Right lobe of liver (tissue), 6 donors: Measurements from ENCODE around the gene WDFY4. TPM values are rescaled to one million over a fixed set of nuclear protein-coding genes. Genes with fewer than 3 reads are reported as not detected.

Experiments
- ATAC-seq, 4 donors: fragments of 200-7000 bp; cut with Tn5 transposase; one replicate each; pipeline ENCODE4 v1.9.1; 2020; ENCODE audit warnings: mild to moderate bottlenecking in 4 of 4, moderate library complexity in 4 of 4
- DNase-seq, 3 donors: peaks; one replicate each; pipeline ENCODE4 v3.0.0-alpha.2; 2020
- H3K27ac ChIP-seq, 3 donors: fragments of 200-600 bp; one replicate each; pipeline ENCODE4 v1.8.0; 2022
- H3K27me3 ChIP-seq, 2 donors: fragments of 200-600 bp; one replicate each; pipeline ENCODE4 v1.8.0; 2022
- H3K36me3 ChIP-seq, 4 donors: fragments of 200-600 bp; sonication (generic) in 1 of 4; one replicate each; pipeline versions ENCODE4 v1.5.1 to v1.8.0; 2017 to 2022; ENCODE audit warnings: control low read depth in 1 of 4
- H3K4me1 ChIP-seq, 4 donors: fragments of 200-600 bp; sonication (generic) in 1 of 4; one replicate each; pipeline versions ENCODE4 v1.5.1 to v1.8.0; 2017 to 2022; ENCODE audit warnings: control low read depth in 1 of 4
- H3K4me3 ChIP-seq, 3 donors: fragments of 200-600 bp; one replicate each; pipeline ENCODE4 v1.8.0; 2022
- H3K9me3 ChIP-seq, 4 donors: fragments of 200-600 bp; sonication (generic) in 1 of 4; one replicate each; pipeline versions ENCODE4 v1.5.1 to v1.8.0; 2017 to 2022; ENCODE audit warnings: control low read depth in 1 of 4
- CTCF ChIP-seq, 4 donors: fragments of 200-600 bp in 3 of 4; fragments of 450-650 bp in 1 of 4; IDR thresholded peaks; one replicate each; pipeline versions ENCODE4 v1.5.1 to v1.8.0; 2016 to 2022; ENCODE audit warnings: antibody characterized with exemption in 4 of 4, mild to moderate bottlenecking in 2 of 4
- POLR2A ChIP-seq: fragments of 450-650 bp; IDR thresholded peaks from one replicate; pipeline ENCODE4 v1.6.1; 2017; ENCODE audit warnings: antibody characterized with exemption, mild to moderate bottlenecking
- WGBS: methylation state at CpG from one replicate; pipeline ENCODE4 v1.1.6; 2018; ENCODE audit warnings: low coverage, low lambda C conversion rate; ENCODE audit not compliant: insufficient coverage; ENCODE audit errors: missing lambda C conversion rate; 5-methylcytosine and 5-hydroxymethylcytosine counted together
- intact Hi-C, 2 donors: fragments of 100-400 bp; cut with DNase I; formaldehyde crosslinking; loops; one replicate each; pipeline versions ENCODE4 v1.11.2 to v1.14.1; 2022
- total RNA-seq, 6 experiments: library from RNA; depleted of rRNA in 2 of 6; stranded (reverse); fragments of >200 nt in 2 of 6; fragmentation: NEBNext Ultra II Directional in 3 of 6; extraction: Animal tissue kit (Norgen Biotek cat#: 25700) in 3 of 6; gene quantifications; one replicate each; pipeline versions ENCODE4 v1.1.0 to v1.2.4, GENCODE V29; 2016 to 2023
- donor health status: DM: no; HTN: yes; CAD: no.
- donor health status: DM: no; HTN: no; CAD: no.
- donor health status: DM: no; HTN: no; CAD: no.
- donor health status: DM: no; HTN: yes; CAD: no.
- donor health status: DM: no; HTN: yes; CAD: no.

Gene WDFY4
- total RNA-seq, 6 experiments from 2014 or later = 1.4 to 4.1 (median 1.9) TPM

- Histone ChIP-seq H3K4me3 (no peak overlapping the region), H3K36me3 (no peaks in the 10 kb centered on the region), H3K27ac (no peak overlapping the region), H3K4me1 (no peaks in the 10 kb centered on the region), H3K27me3 (no peaks in the 10 kb centered on the region), H3K9me3 (no peaks in the 10 kb centered on the region)
- TF ChIP-seq CTCF (IDR thresholded peaks at IDR 0.05) (no peak), POLR2A (no peak)
- no peak for DNase-seq
- intact Hi-C loops = no loop called here
- WGBS = 64% methylated on average over 2 of the region's 3 CpGs
- no peak for ATAC-seq
These were observed 193.4 kb downstream of the WDFY4 start for GRCh38 chr10:48878091-48878490.

GRCh38 chr10:48879451-48879850, 194.8 kb downstream of the WDFY4 start:
- H3K36me3 ChIP-seq = no peaks in the 10 kb centered on the region
- intact Hi-C loops = no loop called here

GRCh38 chr10:48880016-48880705, 195.5 kb downstream of the WDFY4 start:
- ATAC-seq (no peak), DNase-seq (no peak)
- Histone ChIP-seq H3K4me3 (no peak overlapping the region), H3K36me3 (no peaks in the 10 kb centered on the region), H3K27me3 (no peaks in the 10 kb centered on the region), H3K4me1 (no peaks in the 10 kb centered on the region), H3K27ac (no peak overlapping the region), H3K9me3 (no peaks in the 10 kb centered on the region)
- 27% methylated on average over 5 of the region's 11 CpGs for WGBS
- TF ChIP-seq POLR2A = no peak
- TF ChIP-seq CTCF (IDR thresholded peaks at IDR 0.05) = no peak
- intact Hi-C loops = no loop called here

More at GRCh38 chr10:48879451-48879850, 194.8 kb downstream of the WDFY4 start:
- DNase-seq (no peak), ATAC-seq (no peak)
- TF ChIP-seq POLR2A (no peak), CTCF (IDR thresholded peaks at IDR 0.05) (no peak)
- Histone ChIP-seq H3K27me3 (no peaks in the 10 kb centered on the region), H3K4me1 (no peaks in the 10 kb centered on the region), H3K9me3 (no peaks in the 10 kb centered on the region), H3K4me3 (no peak overlapping the region), H3K27ac (no peak overlapping the region)
- WGBS = 64% methylated on average over 5 of the region's 5 CpGs

- 83% methylated on average over 1 of the region's 1 CpG for WGBS
- H3K27ac ChIP-seq = no peak overlapping the region
- no peaks in the 10 kb centered on the region for H3K4me1 ChIP-seq
- H3K27me3 ChIP-seq = no peaks in the 10 kb centered on the region
- DNase-seq (no peak), ATAC-seq (no peak)
- TF ChIP-seq POLR2A (no peak), CTCF (IDR thresholded peaks at IDR 0.05) (no peak)
- intact Hi-C loops = no loop called here
- H3K36me3 ChIP-seq = no peaks in the 10 kb centered on the region
- H3K4me3 ChIP-seq = no peak overlapping the region
- H3K9me3 ChIP-seq = no peaks in the 10 kb centered on the region
These were observed 197.3 kb downstream of the WDFY4 start for GRCh38 chr10:48881937-48882336.
